ENCODE data around the gene SLIT3.

SLIT3 gene

GRCh38 chr5:168967882-168968620, 332.9 kb downstream of the SLIT3 start:
- H3K9ac ChIP-seq (ENCODE audit: low read length) = no peak overlapping the region
- no peak overlapping the region for H2AFZ ChIP-seq (ENCODE audit: low read depth, low read length, severe bottlenecking)
- H3K36me3 ChIP-seq (ENCODE audit: low read length) = no peaks in the 10 kb centered on the region
- peaks cover 3% of the 10 kb centered on the region; the same call in 1 of the 2 replicates for H3K27me3 ChIP-seq (ENCODE audit: low read length)
- no peak overlapping the region for H3K27ac ChIP-seq (ENCODE audit: low read depth, low read length)
- H3K9me3 ChIP-seq (ENCODE audit: insufficient read depth, low read length) = no peaks in the 10 kb centered on the region
- H3K9me2 ChIP-seq (replicated peaks; ENCODE audit: insufficient read depth, low read length) = no peaks in the 10 kb centered on the region
- H3K4me3 ChIP-seq (ENCODE audit: insufficient read depth, low read length, poor library complexity, severe bottlenecking) = no peak overlapping the region
- no peaks in the 10 kb centered on the region for H3K79me2 ChIP-seq (ENCODE audit: insufficient read depth, low read length)
- H3F3A ChIP-seq (ENCODE audit: insufficient read depth) = no peaks in the 10 kb centered on the region
- TF ChIP-seq, protein P1, sequence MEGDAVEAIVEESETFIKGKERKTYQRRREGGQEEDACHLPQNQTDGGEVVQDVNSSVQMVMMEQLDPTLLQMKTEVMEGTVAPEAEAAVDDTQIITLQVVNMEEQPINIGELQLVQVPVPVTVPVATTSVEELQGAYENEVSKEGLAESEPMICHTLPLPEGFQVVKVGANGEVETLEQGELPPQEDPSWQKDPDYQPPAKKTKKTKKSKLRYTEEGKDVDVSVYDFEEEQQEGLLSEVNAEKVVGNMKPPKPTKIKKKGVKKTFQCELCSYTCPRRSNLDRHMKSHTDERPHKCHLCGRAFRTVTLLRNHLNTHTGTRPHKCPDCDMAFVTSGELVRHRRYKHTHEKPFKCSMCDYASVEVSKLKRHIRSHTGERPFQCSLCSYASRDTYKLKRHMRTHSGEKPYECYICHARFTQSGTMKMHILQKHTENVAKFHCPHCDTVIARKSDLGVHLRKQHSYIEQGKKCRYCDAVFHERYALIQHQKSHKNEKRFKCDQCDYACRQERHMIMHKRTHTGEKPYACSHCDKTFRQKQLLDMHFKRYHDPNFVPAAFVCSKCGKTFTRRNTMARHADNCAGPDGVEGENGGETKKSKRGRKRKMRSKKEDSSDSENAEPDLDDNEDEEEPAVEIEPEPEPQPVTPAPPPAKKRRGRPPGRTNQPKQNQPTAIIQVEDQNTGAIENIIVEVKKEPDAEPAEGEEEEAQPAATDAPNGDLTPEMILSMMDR (IDR thresholded peaks at IDR 0.05; ENCODE audit: insufficient read depth, low read length, poor library complexity, severe bottlenecking) = no peak
- TF ChIP-seq EZH2phosphoT487 (conservative IDR thresholded peaks at IDR 0.05; ENCODE audit: low read length) = no peak
- no peak overlapping the region for H3K4me2 ChIP-seq (ENCODE audit: low read depth, low read length, poor library complexity, severe bottlenecking)
- no peaks in the 10 kb centered on the region for H4K20me1 ChIP-seq (ENCODE audit: low read depth, low read length)

GRCh38 chr5:168965638-168966037, 335.3 kb downstream of the SLIT3 start:
- no peak overlapping the region for H3K9ac ChIP-seq (ENCODE audit: low read length)
- TF ChIP-seq, protein P1 (IDR thresholded peaks at IDR 0.05; ENCODE audit: insufficient read depth, low read length, poor library complexity, severe bottlenecking) = no peak
- no peak for TF ChIP-seq EZH2phosphoT487 (conservative IDR thresholded peaks at IDR 0.05; ENCODE audit: low read length)
- peaks cover 3% of the 10 kb centered on the region; the same call in 1 of the 2 replicates for H3K27me3 ChIP-seq (ENCODE audit: low read length)
- H3K9me2 ChIP-seq (replicated peaks; ENCODE audit: insufficient read depth, low read length) = no peaks in the 10 kb centered on the region
- no peak overlapping the region for H3K4me3 ChIP-seq (ENCODE audit: insufficient read depth, low read length, poor library complexity, severe bottlenecking)
- no peaks in the 10 kb centered on the region for H3K36me3 ChIP-seq (ENCODE audit: low read length)
- H4K20me1 ChIP-seq (ENCODE audit: low read depth, low read length) = no peaks in the 10 kb centered on the region
- no peak overlapping the region for H2AFZ ChIP-seq (ENCODE audit: low read depth, low read length, severe bottlenecking)
- H3K79me2 ChIP-seq (ENCODE audit: insufficient read depth, low read length) = no peaks in the 10 kb centered on the region
- H3K4me2 ChIP-seq (ENCODE audit: low read depth, low read length, poor library complexity, severe bottlenecking) = no peak overlapping the region
- H3F3A ChIP-seq (ENCODE audit: insufficient read depth) = no peaks in the 10 kb centered on the region
- no peak overlapping the region for H3K27ac ChIP-seq (ENCODE audit: low read depth, low read length)
- no peaks in the 10 kb centered on the region for H3K9me3 ChIP-seq (ENCODE audit: insufficient read depth, low read length)

DNA sequence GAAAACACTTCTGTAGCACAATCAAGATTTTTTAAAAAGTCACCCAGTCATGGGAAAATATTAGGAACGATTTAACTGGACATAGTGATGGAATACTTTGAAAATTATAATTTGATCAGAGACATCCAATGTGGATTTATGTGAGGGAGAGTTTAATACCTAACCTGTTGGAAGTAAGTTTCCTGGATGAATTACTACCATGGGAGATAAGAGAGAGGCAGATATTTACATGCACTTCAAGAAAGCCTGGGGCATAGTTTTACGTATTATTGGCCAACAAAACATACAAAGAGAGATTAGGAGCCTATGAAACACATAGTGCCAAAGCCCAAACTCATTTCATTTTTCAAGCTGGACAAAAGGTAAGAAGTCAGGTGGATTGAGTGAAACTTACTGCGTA, 336.8 kb downstream of the SLIT3 start:
- TF ChIP-seq, protein P1 (IDR thresholded peaks at IDR 0.05; ENCODE audit: insufficient read depth, low read length, poor library complexity, severe bottlenecking) = no peak
- Histone ChIP-seq H2AFZ (ENCODE audit: low read depth, low read length, severe bottlenecking) (no peak overlapping the region), H3K27ac (ENCODE audit: low read depth, low read length) (no peak overlapping the region), H4K20me1 (ENCODE audit: low read depth, low read length) (no peaks in the 10 kb centered on the region), H3K79me2 (ENCODE audit: insufficient read depth, low read length) (no peaks in the 10 kb centered on the region), H3K4me3 (ENCODE audit: insufficient read depth, low read length, poor library complexity, severe bottlenecking) (no peak overlapping the region), H3K9ac (ENCODE audit: low read length) (no peak overlapping the region), H3K9me3 (ENCODE audit: insufficient read depth, low read length) (no peaks in the 10 kb centered on the region), H3K36me3 (ENCODE audit: low read length) (no peaks in the 10 kb centered on the region), H3K4me2 (ENCODE audit: low read depth, low read length, poor library complexity, severe bottlenecking) (no peak overlapping the region), H3K9me2 (replicated peaks; ENCODE audit: insufficient read depth, low read length) (no peaks in the 10 kb centered on the region), H3K27me3 (ENCODE audit: low read length) (peaks cover 3% of the 10 kb centered on the region; the same call in 1 of the 2 replicates), H3F3A (ENCODE audit: insufficient read depth) (no peaks in the 10 kb centered on the region)

All from SU-DHL-6 (cell line).